GM19455 (cell line): ENCODE results near the gene TOR2A.

Experiments used
- ATAC-seq: cut with Tn5 transposase; IDR thresholded peaks from one replicate; pipeline ENCODE4 v1.9.1; 2021; ENCODE audit not compliant: unreplicated experiment

TOR2A gene

DNA sequence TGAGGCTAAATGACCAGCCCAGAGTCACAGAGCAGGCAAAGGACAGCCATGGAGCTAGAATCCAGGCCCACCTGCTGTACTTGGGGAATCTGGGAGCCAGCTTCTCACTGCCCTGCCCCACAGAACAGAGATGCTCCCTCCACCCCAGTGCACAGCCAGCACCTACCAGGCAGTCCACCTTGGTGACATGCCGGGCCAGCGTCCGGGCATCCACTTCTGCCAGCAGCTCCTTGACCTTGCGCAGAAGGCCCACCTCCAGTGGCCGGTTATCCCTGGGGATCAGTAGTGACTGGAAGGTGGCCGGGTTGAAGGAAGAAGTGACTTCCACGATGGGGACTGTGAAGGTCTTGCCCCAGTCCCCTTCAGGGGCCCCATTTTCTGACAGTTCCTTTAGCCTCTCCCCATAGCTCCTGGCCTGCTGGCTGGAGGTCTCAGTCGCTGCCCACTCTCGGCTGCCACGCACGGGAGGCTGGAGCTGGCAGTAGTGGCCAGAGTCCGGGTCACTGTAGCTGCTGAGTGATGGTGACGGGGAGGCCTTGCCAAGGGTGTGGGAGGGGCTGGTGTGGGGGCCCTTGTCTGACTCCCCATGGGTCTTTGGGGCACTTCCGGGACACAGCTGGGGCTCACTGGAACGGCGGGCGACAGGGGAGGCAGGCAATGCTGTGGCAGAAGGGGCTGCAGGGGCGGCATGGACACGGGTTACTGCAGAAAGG, 9.5 kb upstream of the TOR2A start:
- no peak for ATAC-seq

- no peak for ATAC-seq
Measured at GRCh38 chr9:127742435-127743088, 7.5 kb upstream of the TOR2A start.

- no peak for ATAC-seq
Measured at GRCh38 chr9:127741831-127742434, 6.8 kb upstream of the TOR2A start.

DNA sequence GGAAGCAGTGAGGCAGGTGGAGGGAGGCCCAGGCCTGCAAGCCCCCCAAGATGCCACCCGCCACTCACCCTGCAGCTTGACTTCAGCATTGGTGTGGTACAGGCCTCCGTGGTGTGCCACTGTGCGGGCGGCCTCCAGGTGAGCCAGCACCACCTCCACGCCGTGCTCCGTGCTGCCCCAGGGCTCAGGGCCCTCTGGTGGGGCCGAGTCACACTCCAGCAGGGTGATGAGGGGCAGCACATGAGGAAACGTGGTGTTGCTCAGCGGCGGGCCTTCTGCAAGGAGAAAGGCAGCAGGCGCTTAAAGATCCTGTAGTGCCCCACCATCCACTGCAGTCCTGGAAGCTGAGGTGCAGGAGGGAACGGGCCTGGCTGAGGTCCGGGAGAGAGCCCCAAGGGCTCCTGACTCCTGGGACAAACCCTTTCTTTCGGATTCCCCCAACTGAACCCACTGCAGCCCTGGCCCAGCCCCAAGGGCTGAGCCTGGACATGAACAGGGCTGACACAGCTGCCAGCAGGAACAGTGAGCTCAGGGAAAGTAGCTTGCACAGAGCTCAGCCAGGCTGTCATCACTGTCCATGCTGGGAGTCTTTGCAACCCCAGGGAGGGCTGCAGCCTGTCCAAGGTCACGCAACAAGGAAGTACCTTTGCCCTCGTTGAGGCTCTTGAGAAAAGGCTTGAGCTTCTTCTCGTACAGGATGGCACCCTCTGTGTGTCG, 4.7 kb upstream of the TOR2A start:
- no peak for ATAC-seq

GRCh38 chr9:127738666-127739065, 3.6 kb upstream of the TOR2A start:
- no peak for ATAC-seq

DNA sequence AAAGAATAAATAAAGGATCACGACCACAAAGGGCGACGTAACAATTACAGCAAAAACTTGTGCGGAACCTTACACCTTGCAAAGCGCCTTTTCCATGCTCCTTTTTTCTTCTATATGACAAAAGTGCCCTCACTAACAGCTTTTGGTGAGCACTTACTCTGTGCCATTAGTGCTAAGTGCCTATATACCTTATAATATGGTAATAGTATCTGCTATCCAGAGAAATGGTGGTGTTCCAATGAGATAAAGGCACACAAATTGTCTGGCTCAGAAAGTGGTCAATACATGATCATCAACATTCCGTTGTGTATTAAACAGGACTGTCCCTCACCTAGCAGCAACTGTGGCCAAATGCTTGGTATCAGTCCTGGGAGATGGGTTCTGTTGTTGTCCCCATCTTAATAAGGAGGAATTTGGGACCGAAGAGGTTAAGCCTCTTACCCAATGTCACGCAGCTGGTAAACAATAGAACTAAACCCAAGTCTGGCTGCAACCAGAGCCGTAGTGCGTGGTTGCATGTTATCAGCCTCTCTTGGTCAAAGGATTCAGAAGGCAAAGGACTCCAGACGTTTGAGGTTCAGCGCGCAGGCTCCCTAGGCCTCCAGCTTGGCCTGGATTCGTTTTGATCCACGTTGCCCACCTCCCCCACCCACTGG, 564 bp upstream of the TOR2A start:
- ATAC-seq, result no peak

GRCh38 chr9:127734247-127734746, 797 bp downstream of the TOR2A start:
- no peak for ATAC-seq

DNA sequence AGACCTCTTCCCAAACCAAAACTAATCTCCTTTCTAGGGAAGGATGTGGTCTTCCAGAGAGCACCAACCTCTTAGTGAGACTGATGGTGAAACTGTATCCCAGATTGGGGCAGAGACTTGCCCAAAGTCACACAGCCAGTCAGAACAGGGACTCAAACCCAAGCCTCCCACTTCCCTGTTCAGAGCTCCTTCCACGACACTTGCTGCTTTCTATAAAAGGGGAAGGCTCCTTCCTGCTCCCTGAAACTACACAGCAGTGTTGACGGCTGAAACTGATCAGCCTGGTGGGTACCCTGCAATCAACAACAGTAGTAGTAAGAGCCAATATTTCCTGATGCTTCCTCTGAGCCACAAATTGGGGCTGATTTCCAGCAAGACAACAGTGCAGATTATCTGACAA, 1.5 kb downstream of the TOR2A start:
- no peak for ATAC-seq

GRCh38 chr9:127732444-127732843, 2.6 kb downstream of the TOR2A start:
- ATAC-seq, result no peak

DNA sequence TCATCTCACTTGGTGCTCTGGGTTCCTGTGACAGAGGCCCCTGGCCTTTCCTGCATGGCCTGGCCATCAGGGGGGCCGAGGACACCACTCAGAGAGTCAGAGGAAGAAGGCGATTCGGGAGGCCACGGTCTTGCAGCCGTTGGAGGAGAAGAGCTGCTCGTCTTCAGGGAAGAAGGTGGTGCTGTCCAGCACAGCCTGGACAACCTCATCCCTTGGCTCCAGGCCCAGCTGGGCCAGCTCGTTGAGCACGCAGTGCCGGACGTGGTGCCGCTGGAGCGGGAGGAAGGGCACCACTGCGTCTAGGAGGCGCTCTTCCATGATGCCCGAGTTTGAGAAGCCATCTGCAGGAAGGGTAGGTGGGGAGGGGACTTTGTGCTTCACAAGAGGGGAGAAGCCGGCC, 3.2 kb downstream of the TOR2A start:
- no peak for ATAC-seq

DNA sequence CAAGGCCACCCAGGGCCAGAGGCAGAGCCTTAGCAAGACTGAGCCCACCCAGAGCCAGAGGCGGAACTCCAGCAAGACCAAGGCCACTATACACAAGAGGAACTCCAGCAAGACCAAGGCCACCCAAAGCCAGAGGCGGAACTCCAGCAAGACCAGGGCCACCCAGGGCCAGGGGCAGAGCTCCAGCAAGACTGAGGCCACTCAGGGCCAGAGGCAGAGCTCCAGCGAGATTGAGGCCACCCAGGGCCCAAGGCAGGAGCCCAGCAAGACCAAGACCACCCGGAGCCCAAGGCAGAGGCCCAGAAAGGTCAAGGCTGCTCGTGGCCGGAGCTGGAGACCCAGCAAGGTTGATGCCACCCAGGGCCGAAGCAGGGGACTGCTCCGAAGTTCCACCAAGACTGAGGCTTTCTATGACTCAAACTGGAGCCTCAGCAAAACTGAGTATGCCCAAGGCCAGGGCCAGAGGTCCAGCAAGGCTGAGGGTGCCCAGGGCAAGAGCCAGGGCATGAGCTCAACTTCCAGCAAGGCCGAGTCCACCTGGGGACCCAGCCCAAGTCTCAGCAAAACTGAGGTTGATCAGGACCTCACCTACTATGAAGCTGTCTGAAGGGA, 4.2 kb downstream of the TOR2A start:
- ATAC-seq, result no peak

DNA sequence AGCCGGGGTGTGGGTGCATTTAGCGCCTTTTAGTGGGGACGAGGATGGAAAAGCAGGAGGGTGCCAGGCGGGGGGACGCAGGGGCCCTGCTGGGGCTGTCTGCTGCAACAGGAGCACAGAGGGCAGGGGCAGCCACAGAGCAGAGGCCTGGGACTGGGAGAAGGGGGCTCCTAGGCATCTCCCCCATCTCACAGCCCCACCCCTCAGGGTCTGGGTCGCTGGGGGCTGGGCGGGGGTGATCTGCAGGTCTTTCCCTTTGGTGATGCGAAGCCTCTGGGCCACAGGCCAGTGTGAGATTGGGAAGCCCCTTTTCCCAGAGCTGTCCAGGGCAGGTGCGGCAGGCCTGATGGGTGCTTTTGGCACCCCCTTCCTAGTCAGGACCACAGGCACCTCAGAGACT, 4.8 kb downstream of the TOR2A start:
- no peak for ATAC-seq

DNA sequence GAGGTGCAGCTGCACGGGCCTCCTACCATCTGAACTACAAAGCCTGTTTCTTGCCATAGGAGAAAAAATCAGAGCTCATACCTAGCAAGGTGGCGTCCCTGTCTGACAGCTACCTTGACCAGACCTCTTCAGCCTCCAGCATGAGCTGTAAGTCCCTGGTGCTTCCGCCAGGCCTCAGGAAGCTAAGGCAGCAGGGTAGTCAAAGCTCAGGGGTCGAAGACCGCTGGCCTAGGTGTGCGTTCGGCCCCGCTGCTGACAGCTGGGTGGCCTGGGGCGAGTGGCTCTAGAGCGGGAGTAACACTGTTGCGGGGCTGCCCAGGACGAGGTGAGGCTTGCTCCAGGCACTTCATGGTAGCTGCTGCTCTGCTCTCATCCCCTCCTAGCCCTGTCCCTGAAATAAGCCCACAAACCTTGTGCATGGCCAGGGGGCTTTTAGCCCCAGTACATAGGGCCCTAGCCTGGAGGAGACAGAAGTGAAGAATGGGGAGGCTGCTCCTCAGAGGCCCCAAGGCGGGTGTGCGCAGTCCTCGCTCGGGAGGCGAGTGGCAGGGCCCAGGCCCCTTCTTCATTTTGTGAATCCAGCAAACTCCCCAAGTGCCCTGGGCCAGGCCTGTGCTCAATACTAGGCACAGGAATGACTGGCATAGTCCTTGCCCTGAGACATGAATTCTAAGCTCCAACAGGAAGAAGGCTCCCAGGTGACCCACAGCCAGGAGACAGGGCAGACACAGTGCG, 5.4 kb downstream of the TOR2A start:
- ATAC-seq, result no peak

- ATAC-seq, result no peak
Measured at GRCh38 chr9:127728808-127729207, 6.3 kb downstream of the TOR2A start.

- ATAC-seq, result no peak
Measured at GRCh38 chr9:127726871-127727270, 8.2 kb downstream of the TOR2A start.

GRCh38 chr9:127724012-127724411, 11.1 kb downstream of the TOR2A start:
- ATAC-seq, result no peak

GRCh38 chr9:127723444-127723843, 11.7 kb downstream of the TOR2A start:
- no peak for ATAC-seq

DNA sequence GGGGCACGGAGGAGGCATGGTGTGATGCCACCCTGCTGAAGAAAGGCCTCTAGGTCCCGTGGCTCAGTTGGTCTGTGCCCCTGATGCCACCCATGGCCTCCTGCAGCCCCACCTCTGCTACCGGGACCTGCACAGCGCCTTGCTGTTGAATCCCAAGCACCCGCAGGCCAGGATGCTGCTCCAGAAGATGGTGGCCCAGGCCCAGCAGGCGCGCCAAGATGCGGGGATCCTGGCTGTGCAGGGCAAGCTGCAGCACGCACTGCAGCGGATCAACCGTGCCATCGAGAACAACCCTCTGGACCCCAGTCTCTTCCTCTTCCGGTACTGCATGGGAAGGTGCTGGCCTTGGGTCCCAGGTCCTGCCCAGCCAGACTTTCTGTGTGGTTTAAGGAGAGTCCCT, 12.1 kb downstream of the TOR2A start:
- no peak for ATAC-seq

DNA sequence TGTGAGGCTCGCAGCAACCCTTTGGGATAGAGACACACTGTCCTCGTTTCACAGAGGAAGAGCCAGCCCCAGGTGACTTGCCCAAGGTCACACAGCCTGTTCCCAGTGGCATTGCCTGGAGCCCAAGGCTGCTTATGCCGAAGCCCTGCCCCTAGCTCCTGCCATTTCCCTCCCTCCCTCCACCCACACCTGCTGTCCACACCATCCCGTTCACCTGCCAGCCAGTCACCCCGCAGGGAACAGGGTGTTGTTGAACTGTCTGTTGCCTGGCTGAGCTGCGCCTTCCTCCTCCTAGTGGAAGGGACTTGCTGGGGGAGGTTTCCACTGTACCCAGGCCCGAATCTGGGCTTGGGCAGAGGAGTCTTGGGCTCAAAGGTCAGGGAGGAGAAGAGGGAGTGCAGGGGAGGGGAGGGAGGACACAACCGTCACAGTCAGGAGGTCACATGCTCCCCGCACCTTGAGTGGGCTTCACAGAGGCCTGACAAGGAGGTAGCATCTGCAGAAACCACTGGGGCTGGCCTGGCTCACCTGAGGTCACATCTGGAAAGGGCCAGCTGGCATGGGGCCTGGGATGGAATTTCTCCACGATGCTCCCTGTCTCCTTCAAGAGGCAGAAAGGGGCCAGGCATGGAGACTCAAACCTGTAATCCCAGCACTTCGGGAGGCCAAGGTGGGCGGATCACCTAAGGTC, 12.9 kb downstream of the TOR2A start:
- ATAC-seq, result no peak
